HG03108 (cell line): ENCODE measurements around the gene BCAS3.

Source experiments
- ATAC-seq: cut with Tn5 transposase; IDR thresholded peaks from one replicate; pipeline ENCODE4 v1.9.1; 2021; ENCODE audit warnings: moderate library complexity; ENCODE audit not compliant: unreplicated experiment

BCAS3 gene

DNA sequence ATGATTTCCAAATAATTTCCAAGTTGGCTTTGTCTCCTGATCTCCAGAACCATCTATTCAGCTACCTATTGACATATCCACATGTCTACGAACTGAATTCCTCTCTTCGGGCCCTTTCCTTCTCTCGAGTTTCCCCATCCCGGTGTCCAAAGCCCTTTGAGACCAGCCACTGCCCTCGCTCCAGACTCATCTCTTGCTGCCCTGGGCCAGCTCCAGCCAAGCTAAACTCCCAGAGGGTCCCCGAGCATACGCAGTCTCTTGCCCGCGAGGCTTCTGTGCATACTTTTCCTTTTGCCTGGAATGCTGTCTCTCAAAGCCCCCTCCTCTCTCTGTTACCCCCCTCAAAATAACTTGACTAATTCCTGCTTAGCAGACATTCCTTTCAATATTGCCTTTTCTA lies 694.8 kb downstream of the BCAS3 start:
- no peak for ATAC-seq

DNA sequence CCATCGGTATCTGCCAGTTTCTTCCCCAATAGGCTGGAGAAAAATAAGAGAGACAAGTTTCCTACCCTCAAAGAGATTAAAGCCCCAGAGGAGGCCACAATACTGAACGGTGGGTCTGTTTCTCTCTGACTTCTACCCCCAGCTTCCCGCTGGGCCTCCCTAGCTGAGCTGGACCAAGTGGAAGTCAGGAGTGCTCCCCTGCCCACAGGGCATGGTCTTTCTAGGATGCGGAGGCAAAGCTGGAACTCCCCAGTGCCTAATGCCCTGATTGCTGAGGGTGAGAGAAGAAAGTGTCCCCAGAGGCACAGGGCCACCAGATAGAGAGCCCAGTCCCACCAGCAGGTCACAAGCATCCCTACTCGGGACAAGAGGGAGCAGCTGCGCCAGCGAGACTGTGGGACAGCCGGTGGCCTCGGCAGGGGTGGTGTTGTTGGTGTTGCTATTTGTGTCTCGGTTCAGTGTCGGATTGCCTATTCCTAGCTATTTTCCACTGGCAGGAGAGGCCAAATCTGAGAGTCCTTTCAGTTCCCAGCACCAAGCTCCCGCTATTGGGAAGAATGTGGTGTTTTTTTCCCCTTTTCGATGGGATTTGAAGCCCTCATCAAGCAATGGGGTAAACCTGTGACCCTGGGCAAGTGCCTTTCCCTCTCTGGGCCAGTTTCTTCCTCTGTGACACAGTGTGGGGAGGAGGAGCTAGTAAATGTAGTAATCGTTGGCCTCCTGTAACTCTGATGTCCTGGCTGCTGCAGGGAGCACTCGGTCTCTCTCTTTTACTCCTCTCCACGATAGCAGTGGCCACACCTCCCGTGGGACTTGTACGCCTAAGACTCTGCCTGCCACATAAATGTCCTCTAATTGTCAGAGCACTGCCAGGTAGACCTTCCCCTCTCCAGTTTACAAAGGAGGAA lies 699.5 kb downstream of the BCAS3 start:
- ATAC-seq = no peak

DNA sequence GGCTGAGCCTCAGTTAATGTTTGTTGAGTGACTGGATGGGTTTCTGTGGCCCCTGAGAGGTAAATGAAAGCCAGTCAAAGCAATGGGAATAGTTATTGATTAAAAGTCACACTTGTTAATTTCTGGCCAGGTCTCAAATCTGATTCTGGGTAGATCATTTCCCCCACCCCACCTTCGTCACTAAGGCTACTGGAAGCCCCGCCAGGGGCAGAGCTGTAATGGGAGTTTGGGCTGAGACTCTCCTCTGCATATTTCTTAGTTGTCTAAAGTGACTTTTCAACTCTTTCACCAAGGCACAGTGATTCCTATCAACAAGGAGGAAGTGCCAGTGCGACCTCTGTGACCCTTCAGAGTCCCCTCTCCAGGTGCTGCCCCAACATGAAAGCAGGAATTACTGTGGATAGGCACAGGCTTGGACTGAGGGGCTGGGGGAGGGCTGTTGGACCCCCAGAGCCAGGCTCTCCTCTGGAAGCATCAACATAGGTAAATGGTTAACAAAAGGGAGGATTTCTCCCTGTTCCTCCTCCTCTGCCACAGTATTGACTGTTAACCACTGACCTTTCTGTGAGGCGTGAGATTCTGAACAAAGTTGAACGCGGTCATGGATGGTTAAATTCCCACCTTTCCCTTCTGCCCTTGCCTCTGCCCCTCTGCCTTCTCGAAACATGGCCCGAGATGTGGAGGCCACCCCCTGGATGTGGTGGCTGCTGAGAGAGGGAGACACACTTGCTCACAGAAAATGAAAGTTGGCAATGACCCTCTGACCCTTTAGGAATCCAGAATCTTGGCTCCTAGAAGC lies 701.2 kb downstream of the BCAS3 start:
- ATAC-seq = no peak

DNA sequence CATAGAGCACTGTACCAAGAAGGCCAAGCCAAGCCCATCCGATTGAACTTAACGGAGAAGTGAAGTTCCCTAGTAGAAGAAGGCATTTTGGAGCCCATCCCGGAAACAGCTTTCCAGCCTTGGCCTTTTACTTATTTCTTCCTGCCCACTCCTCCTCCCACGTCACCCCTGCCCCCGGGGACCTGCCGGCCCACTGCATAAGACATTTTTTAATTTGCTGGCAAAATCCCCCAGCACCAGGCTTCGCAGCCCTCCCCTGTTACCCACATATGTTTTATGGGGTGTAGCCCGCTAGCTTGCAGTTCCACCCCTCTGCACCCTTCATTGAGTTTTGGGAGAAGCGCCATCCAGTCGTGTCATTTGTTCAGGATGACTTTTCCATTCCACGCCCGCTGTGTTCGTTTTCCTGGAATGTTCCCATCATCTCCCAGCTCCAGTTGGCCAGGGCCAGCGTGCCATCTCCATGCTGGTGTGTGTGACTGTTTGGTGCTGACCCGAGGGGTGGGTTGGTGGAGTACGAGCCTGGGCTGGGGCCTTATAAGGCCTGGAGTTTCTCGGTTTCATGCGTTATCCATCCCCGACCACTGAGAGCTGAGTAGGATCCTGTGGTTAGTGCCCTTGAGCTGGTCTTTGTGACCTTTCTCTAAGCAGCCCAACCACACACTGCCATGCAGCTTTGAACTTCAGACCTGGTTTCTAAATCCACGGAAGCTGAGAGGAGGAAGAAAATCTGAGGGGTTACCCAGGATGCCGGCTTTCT lies 702.0 kb downstream of the BCAS3 start:
- no peak for ATAC-seq

DNA sequence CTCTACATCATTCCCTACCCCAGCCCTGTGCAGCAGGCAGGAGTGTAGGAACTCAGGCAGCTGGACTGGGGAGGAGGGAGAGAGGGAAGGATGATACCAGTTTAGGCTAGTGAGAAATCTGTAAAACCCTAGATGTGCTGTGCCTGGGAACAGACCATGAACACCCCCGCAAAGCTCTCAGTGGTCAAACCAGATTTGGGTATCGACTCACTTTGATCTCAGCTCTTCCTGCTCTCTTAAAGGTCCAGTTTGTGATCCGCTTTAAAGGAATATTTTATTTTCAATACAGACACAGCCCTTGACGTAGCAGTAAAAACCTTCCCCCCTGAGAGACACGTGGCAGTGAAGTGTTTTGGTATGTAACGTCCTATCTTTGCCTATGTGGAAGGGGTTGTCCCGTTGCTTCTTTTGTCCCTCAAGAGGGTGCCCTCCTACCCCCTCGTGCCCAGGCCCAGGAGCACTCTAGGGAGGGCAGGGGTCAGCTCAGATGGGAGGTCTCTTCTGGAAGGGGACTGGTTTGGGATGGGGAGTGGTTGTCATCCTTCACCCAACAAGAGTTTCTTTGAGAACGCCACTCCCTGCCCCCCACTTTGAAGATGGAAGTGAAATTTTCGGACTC lies 702.7 kb downstream of the BCAS3 start:
- ATAC-seq = no peak

DNA sequence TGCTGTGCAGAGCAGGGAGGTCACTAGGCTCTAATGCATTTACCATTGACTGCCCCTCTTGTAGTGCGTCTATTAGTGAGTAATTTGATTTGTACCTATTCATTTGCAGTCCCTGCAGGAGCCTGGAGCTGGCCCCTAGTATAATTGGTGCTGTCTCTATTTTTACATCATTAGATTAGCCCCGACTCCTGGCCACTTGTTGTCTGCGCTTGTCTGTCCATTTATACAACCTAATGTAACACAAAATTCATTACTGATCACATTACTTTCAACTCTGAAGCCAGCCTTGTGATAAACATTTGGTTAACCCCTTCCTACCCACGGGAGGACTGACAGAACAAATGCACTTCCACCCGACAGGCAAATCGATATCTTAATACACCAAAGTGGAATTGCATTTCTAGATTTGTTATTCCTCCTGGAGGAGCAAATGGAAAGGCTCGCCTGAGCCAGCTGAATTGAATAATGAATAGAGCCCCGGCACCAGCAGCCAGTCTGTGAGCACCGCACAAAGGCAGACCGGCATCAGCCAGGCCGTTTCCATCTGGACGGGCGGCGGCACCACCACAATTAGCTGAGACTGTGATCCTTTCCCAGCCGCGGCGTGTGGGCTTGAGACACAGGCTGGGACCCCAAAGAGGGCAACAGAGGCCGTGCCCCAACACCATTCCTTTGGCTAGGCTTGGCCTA lies 703.3 kb downstream of the BCAS3 start:
- no peak for ATAC-seq

DNA sequence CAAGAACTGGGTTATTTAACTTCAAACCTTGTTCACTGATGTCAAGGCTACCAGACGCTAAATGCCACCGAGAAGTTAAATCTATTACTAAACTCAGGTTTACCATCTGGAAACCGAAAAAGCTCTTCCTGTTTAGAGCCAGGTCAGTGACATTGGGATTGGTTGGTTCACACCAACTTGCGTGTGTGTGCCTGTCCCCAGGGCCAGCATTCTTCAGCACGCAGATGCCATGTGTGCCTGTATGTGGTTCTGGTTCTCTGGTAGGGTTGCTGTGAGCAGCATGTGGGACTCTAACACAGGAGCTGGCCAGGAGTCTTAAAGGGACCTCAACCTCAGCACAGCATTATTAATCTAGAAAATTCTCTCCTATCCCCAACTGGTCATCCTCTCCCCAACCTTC lies 703.9 kb downstream of the BCAS3 start:
- no peak for ATAC-seq

DNA sequence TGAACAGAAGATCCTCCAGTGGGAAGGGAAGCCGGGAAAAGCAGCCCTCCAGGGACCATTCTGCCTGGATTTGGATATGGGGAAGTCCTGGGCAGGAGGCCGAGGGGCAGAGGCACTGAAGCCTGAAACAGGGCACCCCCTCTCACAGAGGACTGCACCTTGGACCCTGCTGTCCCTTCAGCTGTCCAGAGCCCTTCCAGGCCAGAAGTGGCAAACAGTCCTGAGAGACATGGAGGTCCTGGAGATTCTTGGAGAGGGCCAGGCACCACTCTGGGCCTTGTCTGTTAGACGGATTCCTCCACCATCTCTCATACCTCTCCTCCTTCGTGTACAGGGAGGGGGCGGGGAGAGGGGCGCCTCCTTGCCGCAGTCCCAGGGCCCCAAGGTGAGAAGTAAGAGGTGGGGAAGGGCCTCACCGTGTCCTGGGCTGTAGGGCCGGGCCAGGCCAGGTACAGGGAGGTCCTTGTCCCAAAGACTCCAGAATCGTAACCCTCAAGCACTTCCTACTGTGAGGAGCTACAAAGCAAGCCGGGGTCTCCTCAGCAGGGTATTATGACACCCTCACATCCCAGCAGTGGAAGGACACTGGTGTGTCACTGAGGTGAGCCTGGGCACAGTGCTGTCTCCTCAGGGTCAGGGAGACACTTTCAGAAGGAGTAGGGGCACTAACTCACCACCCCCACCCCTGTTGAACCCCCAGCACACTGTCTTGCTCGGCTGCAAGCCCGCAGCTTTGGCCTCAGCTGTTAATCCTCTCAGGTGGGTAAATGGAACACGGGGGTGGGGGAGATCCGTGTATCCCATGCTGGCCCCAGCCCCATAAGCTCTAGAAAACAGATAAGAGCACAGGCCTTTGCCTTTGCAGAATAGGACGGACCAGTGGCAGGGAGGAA lies 705.4 kb downstream of the BCAS3 start:
- ATAC-seq = no peak

DNA sequence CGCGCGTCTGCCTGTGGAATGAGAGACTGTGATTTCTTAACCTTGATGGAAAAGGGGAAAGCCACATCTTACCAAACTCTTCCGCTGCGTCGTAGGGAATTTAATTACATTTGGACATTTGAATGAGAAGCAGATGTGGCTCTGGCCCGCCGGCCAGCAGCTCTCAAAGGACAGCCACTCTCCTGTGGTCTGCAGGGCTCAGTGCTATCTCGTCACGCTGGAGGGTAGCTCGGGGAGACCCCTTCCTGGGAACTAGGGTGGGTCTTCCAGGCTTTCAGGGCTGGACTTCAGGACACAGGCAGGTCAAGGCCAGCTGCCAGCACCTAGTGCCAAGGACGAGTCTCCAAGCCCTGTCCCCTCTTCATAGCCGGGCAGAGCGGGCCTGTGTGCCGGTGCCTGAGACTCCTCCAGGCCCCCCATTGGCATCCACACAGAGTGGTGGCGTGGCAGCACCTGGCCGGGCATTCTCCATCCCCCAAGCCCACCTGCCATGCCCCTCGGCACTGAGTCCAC lies 706.1 kb downstream of the BCAS3 start:
- no peak for ATAC-seq

DNA sequence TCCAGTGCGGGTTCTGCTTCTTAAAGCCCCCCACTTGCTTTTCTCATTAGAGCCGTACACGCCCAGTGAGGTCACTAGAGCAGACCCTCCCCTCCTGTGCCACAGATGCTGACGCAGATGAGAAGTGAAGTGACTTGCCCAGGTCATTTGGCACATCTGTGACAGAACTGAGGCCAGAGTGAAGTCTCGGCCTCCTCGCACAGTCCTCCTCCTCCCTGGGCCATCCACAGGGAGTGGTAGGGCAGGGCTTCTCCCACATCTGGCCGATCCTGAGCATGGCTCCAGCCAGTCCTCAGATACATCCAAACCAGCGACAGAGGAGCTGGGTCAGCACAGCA lies 706.7 kb downstream of the BCAS3 start:
- no peak for ATAC-seq

DNA sequence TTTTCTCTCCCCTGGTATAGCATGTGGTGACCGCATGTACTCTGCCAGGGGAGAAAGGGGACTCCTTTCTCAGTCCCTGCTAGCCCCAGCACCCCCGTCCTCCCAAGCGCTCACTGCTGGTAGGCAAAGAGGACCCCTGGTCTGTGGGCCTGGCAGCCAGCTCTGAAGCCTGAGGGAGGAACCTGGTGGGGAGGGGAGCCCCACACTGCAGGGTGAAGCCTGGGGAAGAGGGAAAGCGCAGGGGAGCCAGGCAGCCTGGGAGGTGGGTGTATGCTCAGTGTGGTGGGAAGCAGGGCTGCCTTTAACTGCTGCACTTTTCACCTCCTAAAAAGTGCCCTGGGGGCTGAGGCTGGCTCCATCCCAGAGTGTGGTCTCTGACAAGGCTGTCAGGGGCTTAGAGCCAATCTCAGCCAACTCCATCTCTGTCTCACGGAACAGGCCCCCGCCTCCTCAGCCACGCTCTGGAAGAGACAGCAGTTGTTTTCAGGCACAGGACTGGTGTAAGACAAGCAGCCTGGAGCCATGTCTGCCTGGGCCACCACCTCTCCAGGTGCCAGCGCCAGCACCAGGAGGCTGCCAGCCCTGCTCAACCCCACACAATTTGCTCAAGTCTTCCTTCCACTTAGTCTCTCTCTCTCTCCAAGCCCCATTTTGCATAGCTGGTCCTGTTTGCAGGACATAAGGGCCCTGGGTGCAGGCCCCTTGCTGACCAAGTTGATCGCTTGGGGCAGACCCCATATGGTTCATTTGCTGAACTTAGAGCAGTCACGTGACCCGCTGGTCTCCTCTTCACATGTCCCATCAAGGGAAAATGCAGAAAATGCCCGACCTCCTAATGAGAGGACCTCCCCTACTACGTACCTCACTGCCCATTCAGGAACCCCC lies 707.3 kb downstream of the BCAS3 start:
- ATAC-seq = no peak

DNA sequence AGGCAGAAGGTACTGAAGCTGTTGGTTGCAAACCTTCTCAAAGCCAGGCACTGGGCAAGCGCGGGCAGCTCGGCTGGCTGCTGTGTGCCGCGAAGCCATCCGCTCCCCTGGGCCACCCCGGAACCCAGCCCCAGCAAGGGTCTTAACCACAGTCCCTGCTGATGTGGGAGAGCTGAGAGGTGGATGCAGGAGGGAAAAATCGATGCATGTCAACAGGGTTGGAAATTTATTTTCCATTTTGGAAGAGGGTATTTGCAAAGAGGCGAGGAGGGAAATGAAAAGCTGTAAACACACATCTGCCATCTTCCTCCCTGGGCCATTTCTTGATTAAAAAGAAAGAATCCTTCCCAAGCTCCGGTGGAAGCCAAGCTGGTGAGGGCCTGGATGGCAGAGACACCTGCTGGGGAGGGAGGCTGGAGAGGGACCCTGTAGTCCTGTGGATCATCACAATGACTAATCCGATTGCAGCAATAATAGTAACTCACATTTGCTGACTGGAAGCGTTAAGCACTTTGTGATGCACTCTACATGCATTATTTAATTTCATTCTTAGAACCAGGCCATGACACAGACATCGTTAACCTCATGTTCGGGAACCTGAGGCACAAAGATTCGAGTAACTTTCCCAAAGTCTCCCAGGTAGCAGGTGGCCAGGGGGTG lies 708.1 kb downstream of the BCAS3 start:
- ATAC-seq = no peak

DNA sequence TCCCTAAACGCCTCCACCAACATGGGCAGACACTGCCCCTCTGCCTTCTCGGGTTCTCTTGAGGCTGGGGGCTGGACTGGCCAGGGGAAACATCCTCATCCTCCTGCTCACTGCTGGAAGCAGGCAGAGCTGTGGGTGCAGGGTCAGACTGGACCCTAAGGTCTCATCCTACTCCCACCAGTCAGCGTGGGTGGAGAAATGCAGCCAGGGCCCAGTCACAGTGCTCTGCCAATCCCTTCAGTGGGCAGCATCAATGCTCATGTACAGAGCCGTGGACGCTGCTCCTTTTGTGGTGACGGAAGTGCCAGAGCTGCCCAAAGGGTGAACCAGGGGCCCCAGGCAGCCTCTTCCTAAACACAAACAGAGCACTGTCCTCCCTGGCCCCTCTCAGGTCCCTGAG lies 708.6 kb downstream of the BCAS3 start:
- ATAC-seq = no peak

DNA sequence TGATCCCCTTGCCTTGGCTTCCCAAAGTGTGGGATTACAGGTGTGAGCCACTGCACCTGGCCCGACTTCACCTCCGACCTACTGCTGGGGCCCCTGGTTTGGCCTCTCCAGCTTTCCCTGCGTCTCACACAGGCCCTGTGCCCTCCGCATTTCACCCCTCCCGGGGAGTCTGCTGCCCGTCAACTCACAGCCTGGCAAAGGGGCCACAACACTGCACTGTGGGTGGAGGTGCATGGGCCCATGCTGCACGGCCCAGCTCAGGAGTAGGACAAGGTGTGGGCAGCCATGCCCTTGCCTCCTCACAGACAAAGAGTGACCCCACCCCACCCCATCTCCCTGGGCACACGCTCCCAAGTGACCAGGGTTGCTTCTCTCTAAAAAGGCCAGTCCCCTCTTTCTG lies 709.4 kb downstream of the BCAS3 start:
- ATAC-seq = no peak

DNA sequence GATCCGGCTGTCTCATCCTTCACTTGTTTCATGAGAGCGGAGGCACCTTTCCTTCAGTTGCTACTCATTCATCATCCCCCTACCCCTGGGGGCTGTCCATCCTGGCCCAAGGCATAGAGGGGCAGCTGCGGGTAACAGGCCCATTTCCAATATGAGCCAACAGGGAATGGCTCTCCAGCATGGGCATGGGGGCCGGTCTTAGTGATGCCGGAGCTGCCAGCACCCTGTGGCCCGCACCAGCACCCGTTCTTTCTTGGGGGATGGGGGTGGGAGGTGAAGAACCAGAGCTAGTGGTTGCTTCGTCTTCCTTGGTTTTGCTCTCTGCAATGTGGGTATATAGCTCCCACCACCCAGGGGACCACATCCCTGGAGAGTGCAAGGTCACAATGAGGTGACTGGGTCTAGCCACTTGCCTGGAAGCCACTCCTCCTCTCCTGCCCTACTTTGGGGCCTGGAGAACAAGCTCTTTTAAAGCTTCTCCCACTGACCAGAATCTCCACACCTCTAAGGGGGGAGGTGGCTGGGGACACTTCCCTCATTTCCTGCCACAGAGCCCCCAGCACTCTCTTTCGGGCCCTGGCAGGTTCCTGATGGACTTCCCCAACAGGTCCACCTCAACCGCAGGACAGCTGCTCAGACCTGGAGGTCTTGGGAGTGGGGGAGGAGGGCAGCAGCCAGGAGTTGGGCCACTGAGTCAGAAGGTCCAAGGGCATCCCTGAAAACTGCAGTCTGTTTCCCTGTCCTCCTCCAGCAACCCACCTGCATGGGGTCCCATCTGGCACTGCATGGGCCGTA lies 710.1 kb downstream of the BCAS3 start:
- no peak for ATAC-seq

DNA sequence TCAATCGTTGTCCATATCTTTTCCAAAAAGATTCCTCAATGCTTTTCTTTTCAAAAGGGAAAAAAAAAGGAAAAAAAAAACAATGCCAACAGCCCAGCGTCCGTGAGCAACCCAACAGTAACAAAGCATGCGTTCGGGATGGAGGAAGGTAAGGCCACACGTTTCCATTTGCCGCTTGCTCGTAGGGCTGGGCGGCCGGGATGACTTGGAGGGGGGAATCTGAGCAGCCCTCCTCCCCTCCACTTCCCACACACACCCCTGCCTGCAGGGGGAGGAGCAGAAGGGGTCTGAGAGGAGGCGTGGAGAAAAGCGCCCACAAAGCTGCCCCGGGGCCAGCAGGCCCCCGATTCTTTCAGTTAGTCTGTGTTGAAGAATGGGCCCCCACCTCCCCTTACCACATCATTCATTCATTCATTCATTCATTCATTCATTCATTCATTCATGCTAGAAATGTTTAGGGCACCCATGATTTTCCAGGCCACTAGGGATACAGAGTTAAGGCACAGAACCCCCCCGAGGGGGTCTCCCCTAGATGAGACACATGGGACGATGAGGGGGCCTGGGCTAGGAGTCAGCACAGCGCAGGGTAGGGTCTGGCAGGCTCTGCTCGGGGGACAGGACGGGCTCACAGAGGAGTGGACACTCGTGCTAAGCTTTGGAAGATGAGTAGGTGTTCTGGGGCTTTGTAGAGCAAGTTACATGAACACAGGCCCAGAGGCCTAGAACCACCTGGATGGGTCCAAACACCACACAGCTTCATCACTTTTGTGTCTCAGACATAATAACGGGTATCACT lies 711.1 kb downstream of the BCAS3 start:
- no peak for ATAC-seq
